Measurements from ENCODE around the gene TREML2. TPM values are rescaled to one million over a fixed set of nuclear protein-coding genes. Genes with fewer than 3 reads are reported as not detected.

Gene TREML2
- total RNA-seq, 2 donors from 2014 or later: 0.17 TPM; not detected in 1

DNA sequence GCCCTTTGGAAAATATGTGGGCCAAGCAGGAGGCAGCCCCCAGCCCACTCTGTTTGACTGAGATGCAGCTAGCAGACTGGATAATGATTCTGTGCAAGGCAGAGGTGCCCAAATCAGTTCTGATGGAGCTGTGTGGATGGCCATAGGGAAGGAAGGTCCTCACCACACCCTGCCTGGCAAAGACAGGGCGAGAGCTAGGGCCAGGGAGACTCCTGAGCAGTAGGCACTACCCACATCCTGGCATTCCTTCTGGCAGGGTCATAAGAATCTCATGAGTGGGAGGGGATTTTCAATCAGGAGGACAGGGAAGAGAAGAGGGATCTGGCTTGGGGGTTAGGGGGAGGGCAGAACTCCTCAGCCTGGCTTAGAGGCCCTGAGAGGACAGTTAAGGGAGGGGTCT, 19.4 kb downstream of the TREML2 start:
- intact Hi-C loops (cut with DNase I): no loop called here
- Histone ChIP-seq H3K4me1 (replicated peaks) (no peaks in the 10 kb centered on the region), H3K9me3 (no peaks in the 10 kb centered on the region), H3K27me3 (replicated peaks; ENCODE audit: insufficient read depth) (no peaks in the 10 kb centered on the region), H3K4me3 (no peak overlapping the region), H3K36me3 (no peaks in the 10 kb centered on the region), H3K27ac (no peak overlapping the region)
- 82% methylated on average over 1 of the region's 1 CpG for WGBS
- no peak for TF ChIP-seq POLR2A (IDR thresholded peaks at IDR 0.05)
- TF ChIP-seq, protein P1, sequence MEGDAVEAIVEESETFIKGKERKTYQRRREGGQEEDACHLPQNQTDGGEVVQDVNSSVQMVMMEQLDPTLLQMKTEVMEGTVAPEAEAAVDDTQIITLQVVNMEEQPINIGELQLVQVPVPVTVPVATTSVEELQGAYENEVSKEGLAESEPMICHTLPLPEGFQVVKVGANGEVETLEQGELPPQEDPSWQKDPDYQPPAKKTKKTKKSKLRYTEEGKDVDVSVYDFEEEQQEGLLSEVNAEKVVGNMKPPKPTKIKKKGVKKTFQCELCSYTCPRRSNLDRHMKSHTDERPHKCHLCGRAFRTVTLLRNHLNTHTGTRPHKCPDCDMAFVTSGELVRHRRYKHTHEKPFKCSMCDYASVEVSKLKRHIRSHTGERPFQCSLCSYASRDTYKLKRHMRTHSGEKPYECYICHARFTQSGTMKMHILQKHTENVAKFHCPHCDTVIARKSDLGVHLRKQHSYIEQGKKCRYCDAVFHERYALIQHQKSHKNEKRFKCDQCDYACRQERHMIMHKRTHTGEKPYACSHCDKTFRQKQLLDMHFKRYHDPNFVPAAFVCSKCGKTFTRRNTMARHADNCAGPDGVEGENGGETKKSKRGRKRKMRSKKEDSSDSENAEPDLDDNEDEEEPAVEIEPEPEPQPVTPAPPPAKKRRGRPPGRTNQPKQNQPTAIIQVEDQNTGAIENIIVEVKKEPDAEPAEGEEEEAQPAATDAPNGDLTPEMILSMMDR (IDR thresholded peaks at IDR 0.05): no peak
- DNase-seq (ENCODE audit: low spot score): no peak

DNA sequence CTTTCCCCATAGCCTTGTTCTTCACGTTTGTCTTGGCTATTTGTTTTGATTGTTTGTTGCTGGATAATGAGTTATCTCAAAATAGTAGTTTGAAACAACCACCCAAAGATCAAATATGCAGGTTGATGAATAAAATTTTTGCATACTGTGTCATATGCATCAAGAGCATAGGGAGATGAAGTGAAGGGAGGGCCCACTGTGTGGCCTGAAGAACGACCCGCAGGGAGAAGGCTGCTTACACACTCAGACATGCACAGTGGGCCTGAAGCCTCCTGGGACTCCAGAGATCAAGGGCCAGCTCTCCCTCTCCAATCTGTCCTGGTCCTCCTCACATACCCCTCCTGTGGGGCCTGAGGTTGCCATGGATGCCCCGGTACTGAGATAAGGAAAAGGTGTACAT, 21.8 kb downstream of the TREML2 start:
- Histone ChIP-seq H3K9me3 (no peaks in the 10 kb centered on the region), H3K27ac (no peak overlapping the region), H3K27me3 (replicated peaks; ENCODE audit: insufficient read depth) (no peaks in the 10 kb centered on the region), H3K4me1 (replicated peaks) (no peaks in the 10 kb centered on the region), H3K36me3 (no peaks in the 10 kb centered on the region), H3K4me3 (no peak overlapping the region)
- TF ChIP-seq POLR2AphosphoS5 (IDR thresholded peaks at IDR 0.05) (no peak), POLR2A (IDR thresholded peaks at IDR 0.05) (no peak)
- TF ChIP-seq, protein P1 (IDR thresholded peaks at IDR 0.05): no peak
- 75% methylated on average over 4 of the region's 4 CpGs for WGBS
- intact Hi-C loops (cut with DNase I): no loop called here
- DNase-seq (ENCODE audit: low spot score): no peak

DNA sequence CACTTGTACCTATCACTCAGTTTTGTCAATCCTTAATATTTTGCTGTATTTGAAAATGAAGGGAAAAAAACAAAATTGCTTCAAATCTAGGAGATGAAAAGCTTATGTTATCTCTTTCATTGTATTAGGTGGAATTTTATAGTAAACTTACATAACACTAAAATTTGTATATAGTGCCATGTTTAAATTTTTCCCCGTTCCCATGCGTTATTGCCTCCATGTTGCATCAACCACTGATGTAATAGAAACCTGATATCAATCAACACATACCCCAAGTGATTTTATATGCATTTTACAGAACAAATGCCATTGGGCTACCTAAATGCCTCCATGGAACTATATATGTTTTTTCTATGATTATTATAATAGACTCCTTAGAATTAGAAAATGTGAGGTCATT, 23.3 kb downstream of the TREML2 start:
- no peaks in the 10 kb centered on the region for H3K27me3 ChIP-seq (replicated peaks; ENCODE audit: insufficient read depth)
- TF ChIP-seq POLR2A (IDR thresholded peaks at IDR 0.05) (no peak), POLR2AphosphoS5 (IDR thresholded peaks at IDR 0.05) (no peak)
- TF ChIP-seq, protein P1 (IDR thresholded peaks at IDR 0.05): no peak
- H3K27ac ChIP-seq: no peak overlapping the region
- no peak for DNase-seq (ENCODE audit: low spot score)
- H3K36me3 ChIP-seq: no peaks in the 10 kb centered on the region
- no peaks in the 10 kb centered on the region for H3K4me1 ChIP-seq (replicated peaks)
- intact Hi-C loops (cut with DNase I): no loop called here
- WGBS: 80% methylated on average over 2 of the region's 2 CpGs
- no peaks in the 10 kb centered on the region for H3K9me3 ChIP-seq
- H3K4me3 ChIP-seq: no peak overlapping the region

DNA sequence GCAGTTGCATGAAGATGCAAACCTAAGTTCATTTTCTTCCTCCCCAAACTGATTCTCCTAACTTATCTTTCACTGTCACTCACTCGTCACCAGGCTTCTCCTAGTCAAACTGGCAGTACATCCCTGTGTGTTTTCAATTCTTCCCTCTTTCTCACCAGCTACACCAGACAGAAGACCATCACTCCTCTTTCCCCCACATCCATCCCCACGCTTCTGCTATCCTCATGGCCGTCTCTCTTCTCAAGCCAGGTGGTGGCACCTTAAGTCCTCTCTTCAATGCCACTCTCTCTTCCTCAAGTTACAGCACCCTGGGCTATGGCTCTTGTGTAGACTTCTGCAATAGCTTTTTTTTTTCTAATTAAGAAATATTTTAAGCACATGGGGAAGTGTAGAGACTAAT, 23.7 kb downstream of the TREML2 start:
- Histone ChIP-seq H3K9me3 (no peaks in the 10 kb centered on the region), H3K27me3 (replicated peaks; ENCODE audit: insufficient read depth) (no peaks in the 10 kb centered on the region), H3K4me1 (replicated peaks) (no peaks in the 10 kb centered on the region), H3K36me3 (no peaks in the 10 kb centered on the region), H3K27ac (no peak overlapping the region), H3K4me3 (no peak overlapping the region)
- WGBS: 81% methylated on average over 3 of the region's 3 CpGs
- no peak for DNase-seq (ENCODE audit: low spot score)
- TF ChIP-seq, protein P1 (IDR thresholded peaks at IDR 0.05): no peak
- TF ChIP-seq POLR2A (IDR thresholded peaks at IDR 0.05): no peak
- no peak for TF ChIP-seq POLR2AphosphoS5 (IDR thresholded peaks at IDR 0.05)
- intact Hi-C loops (cut with DNase I): no loop called here

DNA sequence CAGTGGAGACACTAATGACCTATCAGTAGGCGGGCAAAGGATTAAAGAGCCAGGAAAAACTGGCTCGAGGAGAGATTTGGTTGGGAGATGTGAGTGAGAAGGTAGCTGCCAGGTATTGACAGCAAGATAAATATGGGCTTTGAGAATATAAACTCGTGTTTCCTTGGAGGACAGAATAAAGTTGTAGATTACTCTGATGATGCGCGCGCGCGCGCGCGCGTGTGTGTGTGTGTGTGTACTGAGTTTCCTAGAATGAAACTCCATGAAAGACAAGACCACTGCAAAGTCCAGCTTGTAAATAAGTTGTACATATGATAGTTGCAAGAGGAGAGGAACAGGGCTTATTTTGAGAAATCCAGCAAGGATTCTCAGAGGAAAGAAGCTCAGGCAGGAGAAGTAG, 24.8 kb downstream of the TREML2 start:
- intact Hi-C loops (cut with DNase I): no loop called here
- H3K27me3 ChIP-seq (replicated peaks; ENCODE audit: insufficient read depth): no peaks in the 10 kb centered on the region
- no peaks in the 10 kb centered on the region for H3K36me3 ChIP-seq
- DNase-seq (ENCODE audit: low spot score): no peak
- TF ChIP-seq, protein P1 (IDR thresholded peaks at IDR 0.05): no peak
- TF ChIP-seq POLR2A (IDR thresholded peaks at IDR 0.05) (no peak), POLR2AphosphoS5 (IDR thresholded peaks at IDR 0.05) (no peak)
- no peak overlapping the region for H3K27ac ChIP-seq
- no peak overlapping the region for H3K4me3 ChIP-seq
- no peaks in the 10 kb centered on the region for H3K9me3 ChIP-seq
- WGBS: 82% methylated on average over 12 of the region's 12 CpGs
- no peaks in the 10 kb centered on the region for H3K4me1 ChIP-seq (replicated peaks)
